C4-2B (cell line): ENCODE measurements around the gene DHRS12.
A peak's percentile ranks its signal among the peaks of the same experiment; 100 is the strongest.

ENCODE experiments used
- H3K27ac ChIP-seq: fragments of 450-650 bp; 2 replicates; pipeline ENCODE4 v1.5.1; 2017
- ZFX ChIP-seq: fragments of 450-650 bp; IDR thresholded peaks from 2 replicates; pipeline ENCODE4 v1.6.1; 2017
- TF ChIP-seq, protein P1 (sequence below): fragments of 450-650 bp; conservative IDR thresholded peaks from 2 replicates; pipeline ENCODE4 v1.5.1; 2017; ENCODE audit warnings: mild to moderate bottlenecking

Gene DHRS12

DNA sequence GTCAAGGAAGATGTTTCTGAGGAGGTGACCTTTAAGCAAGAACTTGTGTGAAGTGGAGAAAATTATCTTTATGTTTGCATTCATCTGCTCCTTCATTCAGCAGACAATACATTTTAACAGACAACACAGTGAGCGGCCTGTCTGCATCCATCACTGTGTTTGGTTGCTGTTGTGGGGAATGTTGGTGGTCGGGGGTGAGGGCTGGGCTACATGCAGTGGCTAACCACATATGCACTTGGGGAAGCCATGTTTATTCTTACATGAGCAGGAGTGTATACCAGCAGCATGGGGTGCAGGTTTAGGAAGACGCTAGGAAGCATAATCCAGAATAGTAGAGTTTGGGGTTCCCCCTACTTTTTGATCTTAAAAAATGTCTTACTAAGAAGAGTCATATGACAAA, 66.4 kb downstream of the DHRS12 start:
- H3K27ac ChIP-seq, result no peak overlapping the region
- TF ChIP-seq ZFX, result no peak
- TF ChIP-seq, protein P1, sequence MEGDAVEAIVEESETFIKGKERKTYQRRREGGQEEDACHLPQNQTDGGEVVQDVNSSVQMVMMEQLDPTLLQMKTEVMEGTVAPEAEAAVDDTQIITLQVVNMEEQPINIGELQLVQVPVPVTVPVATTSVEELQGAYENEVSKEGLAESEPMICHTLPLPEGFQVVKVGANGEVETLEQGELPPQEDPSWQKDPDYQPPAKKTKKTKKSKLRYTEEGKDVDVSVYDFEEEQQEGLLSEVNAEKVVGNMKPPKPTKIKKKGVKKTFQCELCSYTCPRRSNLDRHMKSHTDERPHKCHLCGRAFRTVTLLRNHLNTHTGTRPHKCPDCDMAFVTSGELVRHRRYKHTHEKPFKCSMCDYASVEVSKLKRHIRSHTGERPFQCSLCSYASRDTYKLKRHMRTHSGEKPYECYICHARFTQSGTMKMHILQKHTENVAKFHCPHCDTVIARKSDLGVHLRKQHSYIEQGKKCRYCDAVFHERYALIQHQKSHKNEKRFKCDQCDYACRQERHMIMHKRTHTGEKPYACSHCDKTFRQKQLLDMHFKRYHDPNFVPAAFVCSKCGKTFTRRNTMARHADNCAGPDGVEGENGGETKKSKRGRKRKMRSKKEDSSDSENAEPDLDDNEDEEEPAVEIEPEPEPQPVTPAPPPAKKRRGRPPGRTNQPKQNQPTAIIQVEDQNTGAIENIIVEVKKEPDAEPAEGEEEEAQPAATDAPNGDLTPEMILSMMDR, result no peak

GRCh38 chr13:51734786-51735185, 69.2 kb downstream of the DHRS12 start:
- TF ChIP-seq, protein P1, result no peak
- no peak for TF ChIP-seq ZFX

DNA sequence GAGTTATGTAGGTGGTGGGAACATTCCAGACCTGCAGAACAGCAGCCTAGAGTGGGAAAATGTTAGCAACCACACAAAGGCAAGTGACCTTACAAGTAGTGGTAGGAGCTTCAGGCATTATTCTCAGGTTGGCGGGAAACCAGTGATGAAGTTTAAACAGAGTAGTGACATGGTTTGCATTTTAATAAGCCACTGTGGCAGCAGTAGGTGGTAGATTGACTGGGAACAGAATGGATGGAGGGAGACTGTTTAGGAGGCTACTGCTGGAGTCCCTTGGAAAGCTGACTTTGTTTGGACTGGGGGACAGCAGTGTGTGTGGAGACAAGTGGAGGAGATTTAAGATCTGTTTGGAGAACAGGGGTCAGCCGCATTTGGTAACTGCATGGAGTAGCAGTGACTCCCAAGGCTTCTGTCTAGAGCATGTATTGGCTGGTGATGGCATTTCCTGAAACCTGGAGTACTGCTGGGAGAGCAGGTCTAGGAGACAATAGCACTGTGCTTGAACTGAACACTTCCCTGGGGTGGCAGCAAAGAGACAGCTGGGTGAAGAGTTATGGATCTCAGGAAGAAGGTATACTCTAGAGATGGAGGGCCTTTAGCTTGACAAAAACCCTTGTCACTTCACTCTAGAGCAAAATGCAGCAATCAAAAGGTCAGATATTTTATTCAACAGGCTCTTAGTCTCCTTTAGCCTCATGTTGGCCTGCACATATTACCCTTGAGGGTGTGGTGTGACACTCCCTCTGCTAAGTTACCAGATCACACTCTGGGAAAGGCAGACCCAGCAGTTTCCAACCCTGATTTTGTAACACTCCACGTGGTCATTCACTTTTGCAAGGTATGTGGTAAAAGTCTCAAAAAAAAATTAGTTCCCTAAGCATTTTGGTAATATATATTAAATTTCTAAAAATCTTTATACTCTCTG, 70.3 kb downstream of the DHRS12 start:
- TF ChIP-seq, protein P1, result no peak
- TF ChIP-seq ZFX, result no peak
- no peak overlapping the region for H3K27ac ChIP-seq

More at GRCh38 chr13:51734786-51735185, 69.2 kb downstream of the DHRS12 start:
- no peak overlapping the region for H3K27ac ChIP-seq

DNA sequence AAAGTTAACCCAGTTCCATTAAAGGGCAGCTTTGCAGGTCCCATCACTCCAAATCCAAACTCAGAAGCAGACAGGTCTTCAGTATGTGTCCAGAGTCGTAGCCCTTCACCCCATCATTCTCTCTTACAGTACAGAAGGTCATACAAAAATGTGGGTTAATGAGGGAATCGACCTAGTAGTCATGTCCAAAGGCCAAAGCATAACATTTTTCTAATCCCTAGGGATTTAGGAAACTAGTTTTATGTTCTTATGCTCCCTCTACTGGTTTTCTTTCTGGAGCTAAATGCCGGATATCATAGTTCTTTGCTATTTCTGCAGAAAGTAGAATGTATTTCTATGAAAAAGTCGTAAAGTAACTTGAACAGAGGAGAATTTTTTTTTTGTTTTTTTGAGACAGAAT, 72.2 kb downstream of the DHRS12 start:
- H3K27ac ChIP-seq, result no peak overlapping the region
- TF ChIP-seq ZFX, result no peak
- TF ChIP-seq, protein P1, result peak; percentile 24

DNA sequence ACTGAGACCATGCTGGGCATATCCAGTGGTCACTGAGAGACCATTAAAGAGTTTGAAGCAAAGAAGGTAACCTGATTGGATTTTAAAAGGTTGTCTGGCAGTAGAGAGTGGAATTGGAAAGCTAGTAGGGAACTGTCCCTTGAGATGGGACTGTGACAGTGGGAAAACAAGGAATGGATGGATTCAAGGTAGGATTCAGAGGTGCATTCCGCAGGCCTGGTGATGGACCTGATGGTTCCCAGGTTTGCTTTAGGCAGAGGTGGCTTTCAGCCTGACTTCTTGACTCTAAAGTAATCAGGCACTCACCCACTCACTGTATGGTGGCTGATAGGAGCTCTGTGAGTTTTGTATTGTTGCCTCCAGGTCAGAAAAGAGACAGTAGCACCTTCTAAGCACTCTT, 73.0 kb downstream of the DHRS12 start:
- no peak for TF ChIP-seq ZFX
- TF ChIP-seq, protein P1, result no peak
- no peak overlapping the region for H3K27ac ChIP-seq

DNA sequence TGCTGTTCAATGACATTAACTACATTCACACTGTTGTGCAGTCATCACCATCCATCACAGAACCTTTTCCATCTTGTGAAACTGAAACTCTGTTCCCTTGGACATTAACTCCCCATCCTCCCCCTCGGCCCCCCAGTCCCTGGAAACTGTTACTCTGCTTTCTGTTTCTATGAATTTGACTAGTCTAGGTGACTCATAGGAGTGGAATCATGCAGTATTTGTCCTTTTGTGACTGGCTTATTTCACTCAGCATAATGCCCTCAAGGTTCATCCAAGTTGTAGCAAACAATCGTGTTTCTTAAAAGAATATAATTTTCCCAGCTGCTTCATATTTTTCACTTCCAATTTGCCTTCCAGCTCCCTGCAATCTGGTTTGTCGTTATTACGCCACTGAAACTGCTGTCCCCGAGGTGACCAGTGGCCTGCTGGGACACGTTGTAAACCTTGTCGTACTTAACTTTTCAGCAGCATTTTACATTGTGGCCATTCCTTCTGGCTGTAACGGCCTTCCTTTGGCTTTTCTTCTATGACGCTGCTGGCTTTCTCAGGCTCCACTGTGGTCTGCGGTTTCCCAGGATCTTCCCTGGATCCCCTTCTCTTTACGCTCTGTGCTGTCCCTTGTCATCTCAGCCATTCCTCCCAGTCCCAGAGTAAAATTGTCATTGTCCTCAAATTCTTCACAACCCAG, 74.0 kb downstream of the DHRS12 start:
- H3K27ac ChIP-seq, result no peak overlapping the region
- TF ChIP-seq ZFX, result no peak
- TF ChIP-seq, protein P1, result no peak

DNA sequence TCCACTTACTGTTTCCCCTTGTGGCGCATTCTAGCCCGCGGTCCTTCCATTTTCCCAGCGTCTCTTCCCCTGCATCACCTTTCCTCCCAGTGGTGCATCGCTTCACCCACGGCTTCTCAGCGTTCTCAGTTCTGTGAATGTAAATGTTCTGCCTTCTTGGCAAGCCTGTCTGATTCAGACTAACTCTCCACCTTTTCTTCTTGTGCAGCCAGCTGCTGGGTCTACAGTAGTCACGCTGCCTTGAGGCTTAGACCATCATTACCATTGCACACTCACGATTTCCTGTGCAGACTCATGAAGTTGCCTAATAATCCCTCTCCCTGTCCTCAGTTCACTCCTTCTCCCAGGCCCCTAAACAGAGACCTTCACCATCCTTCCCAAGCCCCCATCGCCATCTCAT, 75.0 kb downstream of the DHRS12 start:
- TF ChIP-seq ZFX, result no peak

More for the DNA sequence above, 75.0 kb downstream of the DHRS12 start:
- no peak overlapping the region for H3K27ac ChIP-seq
